Esophagus muscularis mucosa (tissue), 4 donors: ENCODE results near the gene SLC25A23. TPM values are rescaled to one million over a fixed set of nuclear protein-coding genes. Genes with fewer than 3 reads are reported as not detected.
"Not testable (repeated sequence)": the region's sequence is repeated elsewhere in the genome, so short reads cannot be mapped to it uniquely, and the experiment has no call there.

Experiments used
- DNase-seq: peaks from one replicate; pipeline ENCODE4 v3.0.0-alpha.2; 2017; ENCODE audit errors: extremely low spot score
- H3K27ac ChIP-seq, 4 donors: fragments of 200-600 bp; sonication (generic); replicated peaks in 1 of 4; 1 replicate in 3 of 4; 2 replicates in 1 of 4; pipeline ENCODE4 v1.5.1; 2016 to 2019; ENCODE audit warnings: mild to moderate bottlenecking in 1 of 4
- H3K27me3 ChIP-seq, 4 donors: fragments of 200-600 bp; sonication (generic); one replicate each; pipeline versions ENCODE4 v1.5.1 to v1.6.0; 2016 to 2019
- H3K36me3 ChIP-seq, 4 donors: fragments of 200-600 bp; sonication (generic); one replicate each; pipeline ENCODE4 v1.5.1; 2016 to 2019
- H3K4me1 ChIP-seq, 4 donors: fragments of 200-600 bp; sonication (generic); one replicate each; pipeline ENCODE4 v1.5.1; 2016 to 2019
- H3K4me3 ChIP-seq, 4 donors: fragments of 200-600 bp; sonication (generic); 1 replicate in 2 of 4; 2 replicates in 2 of 4; pipeline ENCODE4 v1.5.1; 2016 to 2019; ENCODE audit warnings: mild to moderate bottlenecking in 4 of 4, moderate library complexity in 1 of 4
- H3K9me3 ChIP-seq, 4 donors: fragments of 200-600 bp; sonication (generic); 1 replicate in 3 of 4; 2 replicates in 1 of 4; pipeline ENCODE4 v1.5.1; 2016 to 2019
- CTCF ChIP-seq, 3 experiments: fragments of 200-600 bp in 2 of 3; fragments of 450-650 bp in 1 of 3; sonication (generic) in 2 of 3; IDR thresholded peaks; one replicate each; pipeline ENCODE4 v1.5.1; 2017 to 2019; ENCODE audit warnings: antibody characterized with exemption in 3 of 3, mild to moderate bottlenecking in 2 of 3, moderate library complexity in 1 of 3
- EP300 ChIP-seq: sonication (generic); formaldehyde crosslinking; IDR thresholded peaks from one replicate; pipeline ENCODE4 v1.6.1; 2017; ENCODE audit warnings: antibody characterized with exemption
- POLR2A ChIP-seq: fragments of 450-650 bp; IDR thresholded peaks from one replicate; pipeline ENCODE4 v1.6.1; 2017; ENCODE audit warnings: antibody characterized with exemption, moderate library complexity, mild to moderate bottlenecking, low read depth
- POLR2AphosphoS5 ChIP-seq, 2 donors: sonication (generic); formaldehyde crosslinking; IDR thresholded peaks; one replicate each; pipeline ENCODE4 v1.6.1; 2017; ENCODE audit warnings: antibody characterized with exemption in 2 of 2
- whole genome bisulfite sequencing: methylation state at CpG from one replicate; pipeline ENCODE4 v1.1.5; 2018; 5-methylcytosine and 5-hydroxymethylcytosine counted together
- intact Hi-C: fragments of 100-400 bp; cut with DNase I; formaldehyde crosslinking; loops from one replicate; pipeline ENCODE4 v1.15.1; 2023
- total RNA-seq, 4 donors: library from RNA; depleted of rRNA; stranded (reverse); fragments of >200 nt; gene quantifications; one replicate each; pipeline versions ENCODE4 v1.1.0 to v1.2.1, GENCODE V29; 2016

The SLC25A23 gene
- 100 to 1,000 TPM; 215 to 412 (median 315) TPM for total RNA-seq

- peak within 1 kb of the TSS; percentile 66 to 97 (median 90) for H3K4me3 ChIP-seq
- H3K9me3 ChIP-seq: peaks cover 0 to 1% (median 1%) of the 10 kb centered on the region in 4 donors
- H3K27me3 ChIP-seq: peaks cover 0 to 24% (median 10%) of the 10 kb centered on the region in 4 donors
- TF ChIP-seq POLR2AphosphoS5 (IDR thresholded peaks at IDR 0.05) (peak in 1 of 2 donors; percentile 72), POLR2A (no peak)
- H3K36me3 ChIP-seq: peaks cover 10 to 31% (median 21%) of the 10 kb centered on the region in 4 donors
- DNase-seq: no peak
- intact Hi-C loops: no loop called here
- peaks cover 11 to 36% (median 27%) of the 10 kb centered on the region in 4 donors for H3K4me1 ChIP-seq
- peak within 1 kb of the TSS; percentile 74 to 91 (median 88) for H3K27ac ChIP-seq
- WGBS: 0% methylated on average over 26 of the region's 70 CpGs
Observed at GRCh38 chr19:6459262-6460098, at the start of gene SLC25A23. Gene SLC25A23 (minus strand): TSS chr19:6459792. CDS start chr19:6459628, 164 bp downstream.

- intact Hi-C loops, H3K27ac ChIP-seq, H3K36me3 ChIP-seq, H3K4me3 ChIP-seq, H3K9me3 ChIP-seq, H3K4me1 ChIP-seq, DNase-seq: not testable (repeated sequence)
- H3K27me3 ChIP-seq: peaks cover 0 to 22% (median 0%) of the 10 kb centered on the region in 4 donors
- 89% methylated on average over 9 of the region's 9 CpGs for WGBS
Observed at GRCh38 chr19:6508028-6508771, 48.6 kb upstream of the SLC25A23 start.

GRCh38 chr19:6503407-6504201, 44.0 kb upstream of the SLC25A23 start:
- Histone ChIP-seq H3K4me1 (peaks cover 11 to 16% (median 15%) of the 10 kb centered on the region in 4 donors), H3K27me3 (peaks cover 0 to 68% (median 22%) of the 10 kb centered on the region in 4 donors), H3K36me3 (no peaks in the 10 kb centered on the region), H3K4me3 (no peak overlapping the region), H3K9me3 (no peaks in the 10 kb centered on the region), H3K27ac (no peak overlapping the region)
- TF ChIP-seq EP300 (no peak), POLR2A (no peak), POLR2AphosphoS5 (IDR thresholded peaks at IDR 0.05) (no peak), CTCF (IDR thresholded peaks at IDR 0.05) (no peak)
- intact Hi-C loops: no loop called here
- no peak for DNase-seq
- WGBS: 80% methylated on average over 9 of the region's 9 CpGs

DNA sequence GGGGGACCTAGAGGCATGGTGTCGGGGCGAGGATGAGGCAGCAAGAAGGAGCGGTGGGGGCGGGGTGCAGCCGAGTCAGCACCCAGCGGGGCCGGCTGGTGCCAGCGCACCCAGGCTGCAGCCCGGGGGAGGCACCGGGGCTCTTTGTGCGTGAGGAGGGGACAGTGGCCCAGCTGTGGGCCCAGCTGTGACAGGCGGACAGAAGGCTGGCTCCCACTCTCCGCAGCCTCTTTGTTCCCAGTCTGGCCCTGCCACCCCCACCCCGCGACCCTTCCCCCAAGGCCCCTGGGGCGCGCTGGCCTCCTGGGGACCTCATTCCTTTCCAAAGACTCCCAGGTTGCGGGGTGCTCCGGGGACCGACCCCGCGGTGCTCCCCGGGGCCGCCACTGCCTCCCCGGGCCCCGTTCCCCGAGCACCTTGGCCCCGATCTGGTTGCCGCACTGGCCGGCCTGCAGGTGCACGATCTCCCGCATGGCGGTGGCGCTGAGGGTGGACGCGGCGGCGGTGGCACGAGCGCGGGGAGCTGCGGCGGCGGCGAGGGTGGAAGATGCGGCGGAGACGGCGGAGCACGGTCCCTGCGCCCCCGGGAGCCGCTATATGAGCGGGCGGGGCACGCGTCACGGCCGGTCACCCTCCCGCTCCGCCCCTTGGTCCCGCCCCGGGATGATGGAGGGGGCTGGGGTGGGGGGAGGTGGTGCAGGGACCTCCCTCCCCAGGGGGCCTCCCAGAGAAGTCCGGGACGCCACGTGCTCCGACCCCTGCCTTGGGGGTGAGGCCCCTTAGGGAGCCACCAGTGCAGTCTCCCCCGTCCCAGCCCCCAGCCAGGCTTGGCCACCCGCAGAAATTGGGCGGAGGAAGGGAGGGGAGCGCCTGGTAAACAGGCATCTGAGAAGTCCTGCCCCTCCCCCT, 42.4 kb upstream of the SLC25A23 start, which contains the start of gene TUBB4A:
TSS of gene TUBB4A (minus strand) at position 570 of the 909 bp plus-strand sequence. CDS start at position 473, 97 bp downstream.
- no peak for DNase-seq
- 0% methylated on average over 2 of the region's 71 CpGs for WGBS
- Histone ChIP-seq H3K27ac (no peak within 1 kb of the TSS), H3K36me3 (no peaks in the 10 kb centered on the region), H3K9me3 (no peaks in the 10 kb centered on the region), H3K4me1 (peaks cover 11 to 16% (median 15%) of the 10 kb centered on the region in 4 donors), H3K4me3 (peak within 1 kb of the TSS; percentile 46 to 54 (median 47)), H3K27me3 (peaks cover 0 to 70% (median 24%) of the 10 kb centered on the region in 4 donors)
- TF ChIP-seq POLR2A: no peak
- no peak for TF ChIP-seq POLR2AphosphoS5 (IDR thresholded peaks at IDR 0.05)
- no peak for TF ChIP-seq CTCF (IDR thresholded peaks at IDR 0.05)
- TF ChIP-seq EP300: no peak
- intact Hi-C loops: no loop called here
